GM18519 (cell line): ENCODE results near the gene ANKRD16.
A peak's percentile ranks its signal among the peaks of the same experiment; 100 is the strongest.

Experiments used
- ATAC-seq: cut with Tn5 transposase; IDR thresholded peaks from one replicate; pipeline ENCODE4 v1.9.1; 2021; ENCODE audit warnings: mild to moderate bottlenecking, moderate library complexity; ENCODE audit not compliant: unreplicated experiment, low FRiP score

Gene ANKRD16

DNA sequence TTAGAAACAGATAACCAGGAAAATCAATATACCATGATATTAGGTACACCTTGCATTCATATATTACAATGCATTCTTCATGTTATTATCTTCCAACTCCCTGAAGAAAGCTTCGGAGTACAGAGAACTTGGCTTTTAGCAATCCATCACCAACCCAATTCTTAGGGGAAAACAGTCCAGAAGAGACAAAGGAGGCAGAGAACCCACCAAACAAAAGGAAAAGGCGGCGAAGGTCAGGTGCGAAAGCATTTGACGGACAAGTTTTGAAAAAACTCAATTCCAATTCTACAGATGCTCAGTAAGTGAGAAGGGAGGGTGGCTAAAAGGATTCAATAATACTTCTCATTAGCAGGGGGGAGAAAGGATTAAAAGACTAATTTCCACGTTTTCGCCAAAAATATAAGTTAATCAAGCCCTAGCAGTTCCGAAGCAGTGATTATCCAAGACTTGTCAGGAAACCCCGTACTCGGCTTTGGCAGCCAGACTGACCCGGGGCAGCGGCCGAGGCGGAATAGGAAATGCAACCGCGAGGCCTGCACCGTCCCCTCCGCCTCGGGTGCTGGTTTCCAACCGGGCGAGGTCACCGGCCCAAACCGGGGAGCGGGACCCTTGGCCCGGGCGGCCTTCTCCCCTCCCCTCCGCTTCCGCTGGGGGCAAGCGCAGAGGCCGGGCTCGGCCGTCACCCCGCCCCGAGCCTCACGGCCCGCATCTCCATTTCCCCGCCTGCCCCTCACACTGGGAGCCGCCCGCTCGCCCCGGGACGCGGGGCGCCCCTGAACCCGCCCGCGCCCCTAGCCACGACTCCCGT lies 77.2 kb downstream of the ANKRD16 start:
- peak; percentile 2 for ATAC-seq
